Liver (tissue), 3 donors: ENCODE results near the gene UNC5A.

Source experiments
- CTCF ChIP-seq: fragments of 150-350 bp; IDR thresholded peaks from 2 replicates; pipeline ENCODE4 v1.5.1; 2017; ENCODE audit warnings: improper control_type of control experiment, low read depth, low read length; ENCODE audit not compliant: missing input control
- EGR1 ChIP-seq, 2 donors: IDR thresholded peaks; 2 replicates each; pipeline ENCODE4 v1.6.1; 2016 to 2018; ENCODE audit warnings: antibody characterized with exemption in 2 of 2, low read depth in 2 of 2
- MAX ChIP-seq: IDR thresholded peaks from 2 replicates; pipeline ENCODE4 v1.6.1; 2016; ENCODE audit warnings: antibody characterized with exemption
- NR2F2 ChIP-seq: IDR thresholded peaks from 2 replicates; pipeline ENCODE4 v1.6.1; 2016; ENCODE audit warnings: antibody characterized with exemption
- REST ChIP-seq: IDR thresholded peaks from 2 replicates; pipeline ENCODE4 v1.6.1; 2016; ENCODE audit warnings: antibody characterized with exemption, mild to moderate bottlenecking
- SP1 ChIP-seq: IDR thresholded peaks from 2 replicates; pipeline ENCODE4 v1.6.1; 2018; ENCODE audit warnings: antibody characterized with exemption, mild to moderate bottlenecking
- YY1 ChIP-seq: IDR thresholded peaks from 2 replicates; pipeline ENCODE4 v1.6.1; 2016; ENCODE audit warnings: antibody characterized with exemption, mild to moderate bottlenecking
- ZBTB33 ChIP-seq: IDR thresholded peaks from 2 replicates; pipeline ENCODE4 v1.6.1; 2016; ENCODE audit warnings: antibody characterized with exemption
- donor health status: healthy.
- donor health status: healthy.

- TF ChIP-seq CTCF (no peak), NR2F2 (no peak), EGR1 (IDR thresholded peaks at IDR 0.05; ENCODE audit: low read depth in 2 of 2) (no peak), SP1 (no peak), REST (no peak), MAX (no peak), ZBTB33 (no peak), YY1 (no peak)
Measured at GRCh38 chr5:176848651-176849050, 38.3 kb downstream of the UNC5A start.
